Fibroblast of villous mesenchyme (primary cell): ENCODE results near the gene METTL27. TPM values are rescaled to one million over a fixed set of nuclear protein-coding genes. Genes with fewer than 3 reads are reported as not detected.
"Not testable (repeated sequence)": the region's sequence is repeated elsewhere in the genome, so short reads cannot be mapped to it uniquely, and the experiment has no call there.

Source experiments
- DNase-seq: peaks from one replicate; pipeline ENCODE4 v3.0.0-alpha.2; 2010; ENCODE audit warnings: low read depth
- H3K4me3 ChIP-seq: 2 replicates; pipeline ENCODE4 v1.5.1; 2011; ENCODE audit warnings: low read depth, mild to moderate bottlenecking, low read length
- CTCF ChIP-seq: IDR thresholded peaks from 2 replicates; pipeline ENCODE4 v1.5.1; 2012; ENCODE audit warnings: low read depth, mild to moderate bottlenecking, low read length; ENCODE audit not compliant: insufficient read depth
- total RNA-seq: library from RNA; depleted of rRNA; stranded (reverse); fragments of >200 nt; gene quantifications from 2 replicates; pipeline ENCODE4 v1.2.3, GENCODE V29; 2012

The METTL27 gene
- total RNA-seq, 1 donor: 2.6 TPM

GRCh38 chr7:73799282-73800141, 42.8 kb downstream of the METTL27 start:
- H3K4me3 ChIP-seq: no peak overlapping the region
- DNase-seq: no peak

DNA sequence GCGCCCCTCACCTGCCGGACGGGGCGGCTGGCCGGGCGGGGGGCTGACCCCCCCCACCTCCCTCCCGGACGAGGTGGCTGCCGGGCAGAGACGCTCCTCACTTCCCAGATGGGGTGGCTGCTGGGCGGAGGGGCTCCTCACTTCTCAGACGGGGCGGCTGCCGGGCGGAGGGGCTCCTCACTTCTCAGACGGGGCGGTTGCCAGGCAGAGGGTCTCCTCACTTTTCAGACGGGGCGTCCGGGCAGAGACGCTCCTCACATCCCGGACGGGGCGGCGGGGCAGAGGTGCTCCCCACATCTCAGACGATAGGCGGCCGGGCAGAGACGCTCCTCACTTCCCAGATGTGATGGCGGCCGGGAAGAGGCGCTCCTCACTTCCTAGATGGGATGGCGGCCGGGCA, 45.1 kb downstream of the METTL27 start:
- not testable (repeated sequence) for H3K4me3 ChIP-seq, DNase-seq

More at GRCh38 chr7:73799282-73800141, 42.8 kb downstream of the METTL27 start:
- no peak for TF ChIP-seq CTCF

DNA sequence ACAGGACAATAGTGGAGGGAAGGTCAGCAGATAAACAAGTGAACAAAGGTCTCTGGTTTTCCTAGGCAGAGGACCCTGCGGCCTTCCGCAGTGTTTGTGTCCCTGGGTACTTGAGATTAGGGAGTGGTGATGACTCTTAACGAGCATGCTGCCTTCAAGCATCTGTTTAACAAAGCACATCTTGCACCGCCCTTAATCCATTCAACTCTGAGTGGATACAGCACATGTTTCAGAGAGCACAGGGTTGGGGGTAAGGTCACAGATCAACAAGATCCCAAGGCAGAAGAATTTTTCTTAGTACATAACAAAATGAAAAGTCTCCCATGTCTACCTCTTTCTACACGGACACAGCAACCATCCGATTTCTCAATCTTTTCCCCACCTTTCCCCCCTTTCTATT, 45.7 kb downstream of the METTL27 start:
- H3K4me3 ChIP-seq, DNase-seq: not testable (repeated sequence)

DNA sequence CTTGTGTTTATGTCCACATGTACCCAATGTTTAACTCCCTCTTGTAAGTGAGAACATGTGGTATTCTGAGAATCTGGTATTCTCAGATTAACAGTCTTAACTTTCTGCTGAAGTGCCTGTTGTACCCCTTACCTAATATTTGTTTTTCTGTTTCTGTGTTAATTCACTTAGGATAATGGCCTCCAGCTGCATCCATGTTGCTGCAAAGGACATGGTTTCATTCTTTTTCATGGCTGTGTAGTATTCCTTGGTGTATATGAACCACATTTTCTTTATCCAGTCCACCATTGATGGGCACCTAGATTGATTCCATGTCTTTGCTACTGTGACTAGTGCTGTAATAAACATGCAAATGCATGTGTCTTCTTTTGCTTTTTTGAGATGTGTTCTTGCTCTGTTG, 47.1 kb downstream of the METTL27 start:
- not testable (repeated sequence) for DNase-seq, H3K4me3 ChIP-seq

DNA sequence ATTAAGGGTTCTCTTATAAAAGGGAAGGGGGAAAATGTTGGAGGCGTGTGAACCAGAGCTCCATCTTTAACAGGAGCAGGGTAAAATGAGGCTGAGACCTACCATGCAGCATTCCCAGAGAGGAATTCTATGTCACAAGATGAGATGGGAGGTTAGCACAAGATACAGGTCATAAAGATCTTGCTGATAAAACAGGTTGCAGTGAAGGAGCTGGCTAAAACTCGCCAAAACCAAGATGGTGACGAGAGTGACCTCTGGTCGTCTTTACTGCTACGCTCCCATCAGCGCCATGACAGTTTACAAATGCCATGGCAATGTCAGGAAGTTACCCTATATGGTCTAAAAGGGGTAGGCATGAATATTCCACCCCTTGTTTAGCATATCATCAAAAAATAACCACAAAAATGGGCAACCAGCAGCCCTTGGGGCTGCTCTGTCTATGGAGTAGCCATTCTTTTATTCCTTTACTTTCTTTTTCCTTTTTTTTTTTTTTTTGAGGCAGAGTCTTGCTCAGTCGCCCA, 51.1 kb downstream of the METTL27 start:
- H3K4me3 ChIP-seq, DNase-seq: not testable (repeated sequence)

DNA sequence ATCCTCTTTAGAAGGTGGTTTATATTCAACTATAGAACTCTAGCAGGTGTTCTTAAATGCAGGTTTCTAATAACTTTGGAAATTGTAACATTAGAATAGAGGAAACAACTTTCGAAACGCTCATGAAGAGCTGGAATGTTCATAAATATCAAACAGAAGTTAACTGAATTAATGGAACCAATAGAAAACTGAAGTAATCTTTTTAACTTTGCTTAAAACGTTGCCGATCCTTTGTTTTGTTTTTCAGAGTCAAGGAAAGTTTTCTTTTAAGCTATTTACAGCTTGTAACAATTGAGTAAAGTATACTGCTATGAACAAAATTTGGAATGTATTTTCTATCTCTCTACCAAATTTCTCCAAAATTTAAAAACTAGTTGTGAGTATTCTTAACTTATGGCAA, 53.3 kb downstream of the METTL27 start:
- TF ChIP-seq CTCF: no peak
- H3K4me3 ChIP-seq: no peak overlapping the region
- no peak for DNase-seq

- DNase-seq, H3K4me3 ChIP-seq: not testable (repeated sequence)
Observed at GRCh38 chr7:73787786-73788048, 54.6 kb downstream of the METTL27 start.

DNA sequence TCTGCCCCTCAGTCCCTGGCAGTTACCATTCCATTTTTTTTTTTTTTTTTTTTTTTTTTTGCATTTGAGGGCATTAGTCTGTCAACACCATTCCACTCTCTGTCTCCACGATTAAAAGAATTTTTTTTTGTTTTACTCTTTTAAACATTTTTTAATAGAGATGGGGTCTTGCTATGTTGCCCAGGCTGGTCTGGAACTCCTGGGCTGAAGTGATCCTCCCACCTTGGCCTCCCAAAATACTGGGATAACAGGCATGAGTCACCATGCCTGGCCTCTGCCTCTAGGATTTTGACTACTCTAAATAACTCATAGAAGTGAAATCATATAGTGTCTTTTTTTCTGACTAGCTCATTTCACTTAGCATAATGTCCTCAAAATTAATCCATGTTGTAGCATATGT, 55.7 kb downstream of the METTL27 start:
- no peak for TF ChIP-seq CTCF
- DNase-seq: no peak
- no peak overlapping the region for H3K4me3 ChIP-seq

Other genes with a start within 250 kb of the METTL27 start
- gene MLXIPL, start 218.0 kb downstream of the METTL27 start, total RNA-seq: not detected in 2 replicates
- gene VPS37D, start 174.7 kb downstream of the METTL27 start, total RNA-seq: 3.0 and 4.2 TPM in 2 replicates
- gene DNAJC30, start 159.1 kb downstream of the METTL27 start, total RNA-seq: 2.3 and 3.0 TPM in 2 replicates
- 38.0 and 39.7 TPM in 2 replicates for gene BUD23, start 158.9 kb downstream of the METTL27 start, total RNA-seq
- 6.8 and 8.2 TPM in 2 replicates for gene STX1A, start 122.8 kb downstream of the METTL27 start, total RNA-seq
- 8.2 and 11.9 TPM in 2 replicates for gene ABHD11, start 103.7 kb downstream of the METTL27 start, total RNA-seq
- not detected in 2 replicates for gene CLDN3, start 72.2 kb downstream of the METTL27 start, total RNA-seq
- under 0.01 and 0.86 TPM in 2 replicates for gene CLDN4, start 11.5 kb downstream of the METTL27 start, total RNA-seq
- not detected in 2 replicates for gene TMEM270, start 18.6 kb upstream of the METTL27 start, total RNA-seq
- under 0.01 and 0.64 TPM in 2 replicates for gene ELN, start 185.7 kb upstream of the METTL27 start, total RNA-seq
- 44.9 and 50.6 TPM in 2 replicates for gene LIMK1, start 241.3 kb upstream of the METTL27 start, total RNA-seq